T follicular helper cell (primary cell): ENCODE results near the gene COTL1.
"Not testable (repeated sequence)": the region's sequence is repeated elsewhere in the genome, so short reads cannot be mapped to it uniquely, and the experiment has no call there.

Experiments
- DNase-seq: peaks from one replicate; pipeline ENCODE4 v3.0.0-alpha.2; 2020; ENCODE audit warnings: low read depth

Gene COTL1

GRCh38 chr16:84643180-84643583 is 25.3 kb upstream of the COTL1 start:
- no peak for DNase-seq

DNA sequence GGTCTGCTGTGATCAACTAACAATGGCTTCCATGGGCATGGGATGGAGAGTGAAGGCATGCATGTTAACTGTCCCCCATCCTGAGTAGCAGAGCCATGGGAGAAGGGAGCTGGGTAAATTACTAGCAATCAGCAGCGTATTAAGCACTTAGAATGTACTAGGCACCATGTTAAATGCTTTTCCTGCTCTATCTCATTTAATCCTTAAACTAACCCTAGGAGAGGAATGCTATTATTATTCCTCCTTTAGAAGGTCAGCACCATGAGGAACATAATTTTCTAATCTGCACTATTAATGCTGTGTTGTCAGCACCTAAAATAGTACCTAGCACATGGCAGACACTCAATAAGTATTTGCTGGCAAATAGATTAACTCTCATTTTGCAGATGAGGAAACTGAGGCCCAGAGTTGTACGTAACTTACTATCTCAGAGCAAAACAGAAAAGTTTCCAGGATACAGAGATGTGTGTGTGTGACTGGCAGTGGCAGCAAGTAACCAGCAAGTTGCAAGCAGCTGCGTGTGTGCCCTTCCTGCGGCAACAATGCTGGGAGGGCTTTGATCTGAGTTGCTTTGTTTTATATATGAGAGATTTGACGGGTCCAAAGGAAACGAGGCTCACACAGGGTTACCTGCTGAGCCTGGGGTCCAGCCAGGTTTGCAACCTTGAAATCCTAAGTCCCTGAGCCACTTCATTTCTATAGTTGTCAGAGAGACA is 23.9 kb upstream of the COTL1 start:
- DNase-seq = no peak

- DNase-seq = no peak
Observed at GRCh38 chr16:84640145-84640544, 22.3 kb upstream of the COTL1 start.

DNA sequence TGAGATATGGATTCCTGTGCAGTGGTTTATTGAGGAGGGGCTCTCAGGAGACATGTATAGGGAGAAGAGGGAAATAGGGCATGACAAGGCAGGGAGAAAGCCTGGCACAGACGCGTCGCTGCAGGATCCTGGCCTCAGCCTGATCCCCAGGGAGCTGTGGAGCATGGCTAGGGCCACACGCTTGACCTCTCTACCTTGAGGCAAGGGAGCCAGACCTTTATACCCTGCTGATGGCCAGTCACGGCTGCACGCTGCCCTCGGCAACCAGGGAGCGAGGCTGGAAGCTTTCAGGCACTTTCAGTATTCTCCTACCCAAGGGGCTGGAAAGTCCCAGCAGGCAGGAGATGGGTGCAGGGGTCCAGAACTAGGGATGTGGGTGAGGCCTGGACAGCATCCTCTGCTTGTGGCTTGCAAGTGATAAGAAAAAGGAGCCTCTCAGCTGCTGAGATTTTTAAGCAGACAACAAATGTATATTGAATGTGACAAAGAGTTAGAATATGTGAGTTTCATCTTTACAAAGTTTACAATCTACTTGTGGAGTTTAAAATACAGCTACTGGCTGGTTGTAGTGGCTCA is 20.4 kb upstream of the COTL1 start:
- no peak for DNase-seq

DNA sequence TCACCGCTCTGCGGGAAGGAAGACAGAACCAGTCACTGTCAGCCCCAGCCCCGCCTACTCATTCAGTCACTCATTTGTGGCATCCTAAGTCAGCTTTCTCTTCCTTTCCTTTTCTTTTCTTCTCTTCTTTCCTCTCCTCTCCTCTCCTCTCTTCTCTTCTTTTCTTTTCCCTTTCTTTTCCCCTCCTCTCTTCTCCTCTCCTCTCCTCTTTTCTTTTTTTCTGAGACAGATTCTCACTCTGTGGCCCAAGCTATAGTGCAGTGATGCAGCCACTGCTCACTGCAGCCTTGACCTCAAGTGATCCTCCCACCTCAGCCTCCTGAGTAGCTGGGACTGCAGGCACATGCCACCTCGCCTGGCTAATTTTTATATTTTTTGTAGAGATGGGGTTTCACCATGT is 19.8 kb upstream of the COTL1 start:
- no peak for DNase-seq

- no peak for DNase-seq
Observed at GRCh38 chr16:84635702-84636101, 17.8 kb upstream of the COTL1 start.

DNA sequence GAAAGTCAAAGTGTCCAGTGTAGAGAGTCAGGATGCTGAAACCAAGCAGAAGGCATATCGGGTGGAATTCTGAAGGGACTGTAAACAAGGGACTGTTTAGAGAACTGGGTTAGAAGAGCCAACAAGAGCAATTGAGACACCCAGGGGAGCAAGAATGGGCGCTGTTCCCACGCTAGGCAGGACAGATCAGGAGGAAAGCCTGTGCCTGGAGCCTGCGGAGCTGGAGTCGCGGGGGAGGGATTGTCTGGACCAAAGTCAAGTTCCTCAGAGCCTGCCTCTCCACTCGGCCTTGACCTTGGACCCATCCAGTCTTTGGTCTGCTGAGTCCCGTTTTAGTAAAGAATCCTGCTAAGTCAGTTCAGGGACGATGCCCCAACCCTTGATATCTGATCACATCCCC is 15.7 kb upstream of the COTL1 start:
- DNase-seq = no peak

DNA sequence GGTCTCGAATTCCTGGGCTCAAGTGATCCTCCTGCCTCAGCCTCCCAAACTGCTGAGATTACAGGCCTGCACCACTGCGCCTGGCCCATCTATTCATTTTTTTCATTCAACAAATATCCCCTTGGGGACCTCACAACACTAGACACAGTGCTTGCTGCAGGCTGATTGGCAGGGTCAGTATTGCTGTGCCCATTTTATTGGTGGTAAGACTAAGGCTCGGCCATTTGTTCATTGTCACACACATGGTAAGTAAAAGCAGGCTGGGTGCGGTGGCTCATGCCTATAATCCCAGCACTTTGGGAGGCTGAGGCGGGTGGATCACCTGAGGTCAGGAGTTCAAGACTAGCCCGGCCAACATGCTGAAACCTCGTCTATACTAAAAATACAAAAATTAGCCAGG is 15.0 kb upstream of the COTL1 start:
- DNase-seq = not testable (repeated sequence)

GRCh38 chr16:84631886-84632285 is 14.0 kb upstream of the COTL1 start:
- DNase-seq = no peak

GRCh38 chr16:84631153-84631466 is 13.2 kb upstream of the COTL1 start:
- no peak for DNase-seq

DNA sequence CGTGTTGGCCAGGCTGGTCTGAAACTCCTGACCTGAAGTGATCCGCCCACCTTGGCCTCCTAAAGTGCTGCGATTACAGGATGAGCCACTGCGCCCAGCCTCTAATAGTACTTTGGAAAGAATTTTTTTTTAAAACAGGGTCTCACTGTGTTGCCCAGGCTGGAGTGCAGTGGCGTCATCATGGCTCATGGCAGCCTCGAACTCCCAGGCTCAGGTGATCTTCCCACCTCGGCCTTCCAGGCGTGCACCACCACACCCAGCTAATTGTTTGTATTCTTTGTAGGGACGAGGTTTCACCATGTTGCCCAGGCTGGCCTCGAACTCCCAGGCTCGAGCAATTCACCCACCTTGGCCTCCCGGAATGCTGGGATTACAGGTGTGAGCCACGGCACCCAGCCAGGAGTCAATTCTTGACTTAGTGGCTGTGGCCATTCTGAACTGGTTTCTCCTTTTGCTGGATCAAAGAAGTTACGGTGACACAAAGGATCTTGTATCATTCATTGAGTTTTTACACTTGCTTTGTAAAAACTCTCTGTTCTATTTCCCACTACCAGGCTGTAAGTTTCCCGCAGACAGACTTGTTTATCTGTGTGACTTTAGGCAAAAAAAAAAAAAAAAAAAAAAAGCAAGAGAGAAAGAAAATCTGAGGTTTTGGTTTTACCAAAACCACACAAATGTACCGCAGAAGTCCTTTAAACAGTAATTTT is 12.7 kb upstream of the COTL1 start:
- DNase-seq = no peak

DNA sequence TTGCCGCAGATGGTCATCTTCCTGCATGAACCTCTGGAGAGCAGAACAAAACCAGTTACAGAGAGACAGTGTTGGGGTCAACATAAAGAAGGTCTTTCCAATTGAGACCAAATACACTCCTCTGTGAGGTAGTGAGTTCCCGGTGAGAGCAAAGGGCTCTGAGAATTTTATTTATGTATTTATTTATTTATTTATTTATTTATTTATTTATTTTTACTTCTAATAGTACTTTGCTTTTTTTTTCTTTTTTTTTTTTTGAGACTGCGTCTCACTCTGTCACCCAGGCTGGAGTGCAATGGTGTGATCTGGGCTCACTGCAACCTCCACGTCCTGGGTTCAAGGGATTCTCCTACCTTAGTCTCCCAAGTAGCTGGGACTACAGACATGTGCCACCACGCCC is 12.1 kb upstream of the COTL1 start:
- DNase-seq = no peak

GRCh38 chr16:84629580-84629979 is 11.7 kb upstream of the COTL1 start:
- no peak for DNase-seq

DNA sequence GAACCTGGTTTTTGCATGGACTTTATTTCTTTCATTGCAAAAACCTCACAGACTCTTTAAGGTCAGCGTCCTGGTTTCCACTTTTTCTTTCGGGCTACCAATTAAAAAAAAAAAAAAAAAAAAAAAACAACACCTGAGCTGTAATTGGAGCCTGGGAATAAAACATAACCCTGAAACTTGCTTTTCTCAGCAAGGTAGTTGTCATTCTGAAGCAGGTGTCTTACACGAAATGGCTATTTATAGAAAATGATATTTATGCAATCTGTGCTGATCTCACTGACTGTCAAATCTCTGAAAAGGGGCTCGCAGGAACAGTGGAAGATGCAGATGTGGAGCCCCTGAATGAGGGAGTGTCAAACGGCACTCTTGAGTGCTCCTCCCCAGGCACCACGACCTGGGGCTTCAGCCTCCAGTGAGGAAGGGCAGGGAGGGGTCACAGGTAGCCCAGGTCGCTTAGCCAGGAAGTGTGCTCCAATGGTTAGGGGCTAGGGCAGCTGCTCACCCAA is 10.4 kb upstream of the COTL1 start:
- no peak for DNase-seq

DNA sequence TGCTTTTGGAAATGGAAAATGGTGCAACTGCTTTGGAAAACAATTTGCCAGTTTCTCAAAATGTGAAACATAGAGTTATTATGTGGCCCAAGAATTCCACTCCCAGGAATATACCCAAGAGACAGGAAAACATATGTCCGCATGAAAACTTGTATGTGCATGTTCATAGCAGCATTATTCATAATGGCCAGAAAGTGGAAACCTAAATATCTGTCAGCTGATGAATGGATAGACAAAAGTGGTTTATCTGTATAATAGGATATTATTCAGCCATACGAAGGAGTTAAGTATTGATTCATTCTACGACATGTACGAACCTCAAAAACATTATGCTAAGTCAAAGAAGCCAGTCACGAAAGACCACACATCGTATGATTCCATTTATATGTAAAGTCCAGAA is 7.7 kb upstream of the COTL1 start:
- DNase-seq = no peak

GRCh38 chr16:84620913-84621312 is 3.0 kb upstream of the COTL1 start:
- not testable (repeated sequence) for DNase-seq

- no peak for DNase-seq
Observed at GRCh38 chr16:84618581-84619460, 943 bp upstream of the COTL1 start.

DNA sequence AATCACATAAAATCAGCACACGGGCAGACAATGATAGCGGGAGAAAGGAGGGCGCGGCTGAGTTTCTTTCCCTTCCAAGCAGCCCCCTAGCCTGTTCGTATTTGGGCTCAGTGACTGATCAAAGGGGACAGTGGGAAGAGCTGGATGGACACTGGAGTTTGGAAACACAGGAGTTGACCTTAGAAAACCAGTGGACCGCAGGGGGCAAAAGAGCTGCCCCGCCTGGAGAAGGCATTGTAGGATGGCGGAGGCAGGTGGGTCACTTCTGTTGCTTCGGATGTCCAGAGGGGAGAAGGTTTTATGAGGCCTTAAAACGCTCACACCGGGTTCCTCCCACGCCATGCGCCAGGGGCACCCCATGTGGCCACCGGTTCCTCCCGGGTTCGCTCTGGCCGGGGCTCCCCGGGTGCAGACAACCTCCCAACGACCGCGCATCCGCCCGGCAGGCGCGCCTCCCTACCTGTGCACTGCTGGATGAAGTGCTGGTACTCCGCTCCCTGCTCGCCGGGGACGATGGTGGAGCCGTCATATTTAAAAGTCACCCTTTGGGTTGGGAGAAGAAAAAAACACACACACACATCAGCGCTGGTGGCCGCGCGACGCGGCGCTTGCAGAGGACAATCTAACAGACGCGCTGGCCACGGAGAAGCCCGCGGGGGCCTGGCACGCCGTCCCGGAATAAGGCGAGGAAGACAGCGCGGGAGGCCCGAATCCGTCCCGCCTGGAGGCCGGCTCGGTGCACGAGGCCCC is 662 bp downstream of the COTL1 start:
- DNase-seq = no peak

GRCh38 chr16:84616515-84616914 is 1.4 kb downstream of the COTL1 start:
- no peak for DNase-seq

- no peak for DNase-seq
Observed at GRCh38 chr16:84614968-84615813, 2.7 kb downstream of the COTL1 start.

GRCh38 chr16:84614623-84614967 is 3.3 kb downstream of the COTL1 start:
- no peak for DNase-seq
